Measurements from ENCODE around the gene MGME1.
"Not testable (repeated sequence)": the region's sequence is repeated elsewhere in the genome, so short reads cannot be mapped to it uniquely, and the experiment has no call there.

The MGME1 gene

GRCh38 chr20:18020931-18021330 lies 52.1 kb downstream of the MGME1 start:
- DNase-seq (ENCODE audit: low read depth in 2 of 2) = no peak

GRCh38 chr20:18024606-18025127 lies 55.8 kb downstream of the MGME1 start:
- DNase-seq (ENCODE audit: low read depth in 2 of 2) = no peak

DNA sequence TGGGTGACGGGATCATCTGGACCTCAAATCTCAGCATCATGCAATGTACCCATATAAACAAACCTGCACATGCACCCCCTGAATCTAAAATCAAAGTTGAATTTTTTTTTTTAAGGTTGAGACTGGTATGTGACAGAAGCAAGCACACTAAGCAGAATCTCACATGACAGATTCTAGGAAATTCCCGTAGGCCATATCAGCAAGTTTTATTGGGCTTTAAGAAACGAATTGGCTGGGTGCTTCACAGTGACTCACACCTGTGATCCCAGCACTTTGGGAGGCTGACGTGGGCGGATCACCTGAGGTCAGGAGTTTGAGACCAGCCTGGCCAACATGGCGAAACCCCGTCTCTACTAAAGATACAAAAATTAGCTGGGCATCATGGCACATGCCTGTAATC lies 58.2 kb downstream of the MGME1 start:
- not testable (repeated sequence) for DNase-seq (ENCODE audit: low read depth in 2 of 2)

- no peak for DNase-seq (ENCODE audit: low read depth in 2 of 2)
These were observed 61.2 kb downstream of the MGME1 start for GRCh38 chr20:18030020-18030419.

DNA sequence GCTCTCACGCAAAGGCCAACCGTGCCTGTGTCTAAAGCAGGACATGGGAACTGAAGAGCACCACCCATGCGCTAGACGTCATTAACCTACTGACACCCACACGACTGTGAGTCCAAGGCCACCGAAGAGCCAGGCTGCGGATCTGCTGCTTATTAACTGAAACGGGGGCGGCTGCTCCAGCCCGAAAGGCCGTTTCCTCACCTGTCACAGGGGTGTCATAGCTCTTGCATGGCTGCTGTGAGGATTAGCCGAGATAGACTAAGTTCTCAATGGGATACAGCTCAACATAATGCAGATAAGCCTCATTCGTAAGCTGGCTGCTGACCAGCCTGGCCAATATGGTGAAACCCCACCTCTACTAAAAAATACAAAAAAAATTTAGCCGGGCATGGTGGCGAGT lies 62.2 kb downstream of the MGME1 start:
- no peak for DNase-seq (ENCODE audit: low read depth in 2 of 2)

GRCh38 chr20:18031888-18032509 lies 63.2 kb downstream of the MGME1 start:
- DNase-seq (ENCODE audit: low read depth in 2 of 2) = no peak

DNA sequence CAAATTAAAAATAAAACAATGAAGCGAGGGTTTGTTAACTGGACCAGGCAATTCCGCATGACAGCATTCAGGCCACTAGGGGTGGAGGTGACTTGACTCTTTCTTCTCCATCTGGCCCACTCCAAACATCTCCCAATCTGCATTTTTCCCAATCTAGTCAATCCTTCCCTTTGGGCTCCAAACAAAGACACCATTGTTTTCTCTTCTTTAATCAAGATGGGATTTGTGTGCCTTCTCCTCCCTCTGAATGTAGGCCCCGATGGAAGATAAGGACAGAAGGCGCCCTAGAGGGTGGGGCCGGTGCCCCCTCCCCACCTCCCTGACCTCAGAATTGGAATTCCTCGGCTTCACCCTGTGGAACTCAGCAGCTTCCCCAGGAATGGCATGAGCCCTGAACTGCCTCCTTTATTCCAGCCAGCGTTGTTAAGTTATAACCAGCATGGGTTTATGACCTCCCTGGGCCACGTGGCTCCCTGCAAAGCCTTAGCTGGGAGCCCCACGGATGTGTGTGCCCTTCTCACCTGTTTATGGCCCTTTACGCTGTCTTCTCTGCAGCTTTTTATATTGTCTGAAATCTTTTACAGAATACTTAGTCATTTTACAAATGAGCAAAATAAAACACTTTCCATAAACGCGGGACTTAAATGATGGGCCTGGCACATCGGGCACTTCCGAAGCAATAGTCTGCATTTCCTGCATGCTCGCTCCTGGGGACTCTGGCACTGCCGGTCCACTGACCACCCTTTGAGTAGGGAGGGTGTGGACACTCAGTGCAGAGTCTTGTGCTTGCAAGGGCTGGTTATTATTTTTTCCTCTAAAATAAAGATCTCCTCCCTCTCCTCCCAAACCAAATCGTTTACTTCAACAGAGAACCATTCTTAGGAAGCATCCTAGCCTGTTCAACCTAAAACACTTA lies 64.4 kb downstream of the MGME1 start:
- DNase-seq (ENCODE audit: low read depth in 2 of 2) = no peak

DNA sequence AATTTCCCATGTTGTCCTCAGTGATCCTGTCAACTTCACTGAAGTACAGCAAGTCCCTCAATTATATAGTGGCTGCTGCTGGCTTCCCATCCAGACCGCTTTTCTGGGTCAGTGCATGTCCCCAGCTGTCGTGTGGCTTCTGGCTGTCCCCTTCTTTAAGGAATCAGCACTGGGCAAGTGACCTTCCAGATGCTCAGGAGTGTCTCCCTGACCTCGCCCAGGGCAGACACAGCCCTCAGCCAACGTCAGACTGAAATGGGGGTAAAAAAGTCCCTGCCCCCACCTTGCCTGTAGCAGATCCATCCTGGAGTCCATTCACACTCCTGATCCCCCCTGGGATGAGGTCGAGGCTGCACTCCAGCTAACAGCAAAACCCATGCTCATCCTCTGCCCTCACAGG lies 65.2 kb downstream of the MGME1 start:
- no peak for DNase-seq (ENCODE audit: low read depth in 2 of 2)

- DNase-seq (ENCODE audit: low read depth in 2 of 2) = no peak
These were observed 70.2 kb downstream of the MGME1 start for GRCh38 chr20:18039063-18039462.
